Colonic mucosa (tissue), 4 donors: ENCODE measurements around the gene DDAH1. TPM values are rescaled to one million over a fixed set of nuclear protein-coding genes. Genes with fewer than 3 reads are reported as not detected.

Source experiments
- DNase-seq: peaks from one replicate; pipeline ENCODE4 v3.0.0-alpha.2; 2020
- H3K27ac ChIP-seq: fragments of 200-600 bp; one replicate; pipeline ENCODE4 v1.8.0; 2021
- H3K27me3 ChIP-seq: fragments of 200-600 bp; one replicate; pipeline ENCODE4 v1.8.0; 2021
- H3K36me3 ChIP-seq: fragments of 200-600 bp; one replicate; pipeline ENCODE4 v1.8.0; 2021
- H3K4me1 ChIP-seq: fragments of 200-600 bp; one replicate; pipeline ENCODE4 v1.8.0; 2021; ENCODE audit warnings: mild to moderate bottlenecking
- H3K4me3 ChIP-seq: fragments of 200-600 bp; one replicate; pipeline ENCODE4 v1.8.0; 2021
- H3K9ac ChIP-seq, 2 donors: one replicate each; pipeline ENCODE4 v1.7.0; 2013; ENCODE audit warnings: control low read depth in 2 of 2, low read depth in 2 of 2, low read length in 2 of 2
- H3K9me3 ChIP-seq: fragments of 200-600 bp; one replicate; pipeline ENCODE4 v1.8.0; 2021
- CTCF ChIP-seq: fragments of 200-600 bp; IDR thresholded peaks from one replicate; pipeline ENCODE4 v1.8.0; 2022; ENCODE audit warnings: antibody characterized with exemption, mild to moderate bottlenecking
- intact Hi-C: fragments of 100-400 bp; cut with DNase I; formaldehyde crosslinking; loops from one replicate; pipeline ENCODE4 v1.14.1; 2022
- total RNA-seq, 2 donors: library from RNA; stranded (reverse); fragmentation: NEBNext Ultra II Directional in 1 of 2; extraction: Animal tissue kit (Norgen Biotek cat#: 25700) in 1 of 2; gene quantifications; one replicate each; pipeline ENCODE4 v1.2.1, GENCODE V29; 2021
- donor health status: healthy.
- donor health status: DM: no; HTN: no; CAD: no.
- donor health status: DM: no; HTN: no; CAD: no.

The DDAH1 gene
- total RNA-seq, 2 donors from 2014 or later, result 130 to 144 TPM

GRCh38 chr1:85343213-85343611, 121.7 kb downstream of the DDAH1 start:
- Histone ChIP-seq H3K36me3 (no peaks in the 10 kb centered on the region), H3K9me3 (no peaks in the 10 kb centered on the region), H3K4me1 (no peaks in the 10 kb centered on the region), H3K4me3 (no peak overlapping the region), H3K27me3 (no peaks in the 10 kb centered on the region), H3K27ac (no peak overlapping the region), H3K9ac (no peak overlapping the region)
- TF ChIP-seq CTCF, result no peak
- intact Hi-C loops, result loop anchor here (5.0 kb wide), 1 partner anchor 124 kb away; the partner anchor contains the start of gene DDAH1
- no peak for DNase-seq

DNA sequence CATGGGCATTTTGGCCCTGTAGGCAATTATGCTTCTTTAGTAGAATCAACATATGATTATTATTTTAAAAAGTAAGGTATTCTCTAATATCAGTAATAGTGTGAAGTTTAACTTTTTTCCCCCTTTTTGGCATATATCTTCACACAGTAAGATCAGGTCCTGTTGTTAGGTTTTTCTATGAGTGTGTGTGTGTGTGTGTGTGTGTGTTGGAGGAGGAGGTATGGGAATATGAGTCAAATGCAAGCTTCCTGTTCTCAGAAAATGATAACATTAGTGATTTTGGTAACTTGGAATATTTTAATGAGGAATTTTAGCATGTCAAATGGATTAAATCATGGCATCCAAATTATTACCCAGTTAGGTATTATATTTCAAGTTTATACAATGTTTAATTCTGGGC, 122.8 kb downstream of the DDAH1 start:
- H3K4me3 ChIP-seq, result no peak overlapping the region
- H3K9ac ChIP-seq, result no peak overlapping the region
- no peak overlapping the region for H3K27ac ChIP-seq
- DNase-seq, result no peak
- TF ChIP-seq CTCF, result no peak
- H3K36me3 ChIP-seq, result no peaks in the 10 kb centered on the region
- intact Hi-C loops, result loop anchor here (5.0 kb wide), 1 partner anchor 125 kb away; the partner anchor contains the start of gene DDAH1
- H3K4me1 ChIP-seq, result no peaks in the 10 kb centered on the region
- no peaks in the 10 kb centered on the region for H3K27me3 ChIP-seq
- no peaks in the 10 kb centered on the region for H3K9me3 ChIP-seq

- no peaks in the 10 kb centered on the region for H3K9me3 ChIP-seq
- intact Hi-C loops, result loop anchor here (5.0 kb wide), 1 partner anchor 127 kb away; the partner anchor contains the start of gene DDAH1
- no peak overlapping the region for H3K9ac ChIP-seq
- H3K36me3 ChIP-seq, result no peaks in the 10 kb centered on the region
- no peak for DNase-seq
- no peak for TF ChIP-seq CTCF
- H3K27me3 ChIP-seq, result no peaks in the 10 kb centered on the region
- H3K4me1 ChIP-seq, result no peaks in the 10 kb centered on the region
- H3K27ac ChIP-seq, result no peak overlapping the region
- no peak overlapping the region for H3K4me3 ChIP-seq
Measured at GRCh38 chr1:85340427-85340826, 124.5 kb downstream of the DDAH1 start.

GRCh38 chr1:85339656-85340399, 125.1 kb downstream of the DDAH1 start:
- DNase-seq, result no peak
- H3K36me3 ChIP-seq, result no peaks in the 10 kb centered on the region
- no peak overlapping the region for H3K27ac ChIP-seq
- no peaks in the 10 kb centered on the region for H3K4me1 ChIP-seq
- no peak overlapping the region for H3K9ac ChIP-seq
- H3K4me3 ChIP-seq, result no peak overlapping the region
- TF ChIP-seq CTCF, result no peak
- no peaks in the 10 kb centered on the region for H3K9me3 ChIP-seq
- intact Hi-C loops, result loop anchor here (5.0 kb wide), 1 partner anchor 127 kb away; the partner anchor contains the start of gene DDAH1
- no peaks in the 10 kb centered on the region for H3K27me3 ChIP-seq

DNA sequence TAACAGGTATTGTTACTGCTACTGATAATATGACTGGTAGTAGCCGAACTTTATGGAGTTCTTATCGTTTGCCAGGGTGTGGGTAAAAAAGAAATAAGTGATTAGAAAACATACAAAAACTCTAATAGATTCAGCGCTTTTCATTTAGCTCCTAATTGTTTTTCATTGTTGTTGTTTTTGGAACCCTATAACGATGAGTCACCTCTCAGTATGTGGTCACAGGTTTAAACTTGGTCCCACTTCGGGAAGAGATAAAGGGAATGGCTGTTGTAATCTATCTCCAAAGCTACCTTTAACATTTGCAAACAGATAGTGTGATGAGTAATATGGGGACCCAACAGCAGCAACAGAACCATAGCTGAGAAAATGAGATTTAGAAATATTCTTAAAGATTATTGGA, 125.9 kb downstream of the DDAH1 start:
- H3K4me1 ChIP-seq, result no peaks in the 10 kb centered on the region
- H3K4me3 ChIP-seq, result no peak overlapping the region
- intact Hi-C loops, result no loop called here
- no peak for DNase-seq
- no peaks in the 10 kb centered on the region for H3K36me3 ChIP-seq
- no peaks in the 10 kb centered on the region for H3K27me3 ChIP-seq
- H3K9me3 ChIP-seq, result no peaks in the 10 kb centered on the region
- H3K9ac ChIP-seq, result no peak overlapping the region
- no peak for TF ChIP-seq CTCF
- no peak overlapping the region for H3K27ac ChIP-seq
